CD8-positive, alpha-beta memory T cell (primary cell): ENCODE measurements around the gene SBNO2. TPM values are rescaled to one million over a fixed set of nuclear protein-coding genes. Genes with fewer than 3 reads are reported as not detected.
A peak's percentile ranks its signal among the peaks of the same experiment; 100 is the strongest.
"Not testable (repeated sequence)": the region's sequence is repeated elsewhere in the genome, so short reads cannot be mapped to it uniquely, and the experiment has no call there.

Source experiments
- CTCF ChIA-PET: fragments of 350-600 bp; sonication (Branson Sonifier 250); formaldehyde crosslinking; loops from one replicate; lab custom pipeline; 2021; ENCODE audit warnings: antibody characterized with exemption; lab: Charles Lee
- POLR2A ChIA-PET: fragments of 350-600 bp; sonication (Branson Sonifier 250); formaldehyde crosslinking; loops from one replicate; lab custom pipeline; 2021; ENCODE audit warnings: antibody characterized with exemption; lab: Charles Lee
- DNase-seq, 5 donors: peaks; one replicate each; pipeline versions ENCODE4 v3.0.0 to v3.0.0-alpha.2; 2020 to 2022; ENCODE audit warnings: mixed read lengths in 1 of 5
- H3K27ac ChIP-seq: one replicate; pipeline ENCODE4 v1.7.0; 2013; ENCODE audit warnings: low read depth, mild to moderate bottlenecking, low read length, moderate library complexity
- H3K27me3 ChIP-seq: 2 replicates; pipeline ENCODE4 v1.7.0; 2013; ENCODE audit warnings: low read length, mild to moderate bottlenecking; ENCODE audit not compliant: insufficient read depth, poor library complexity, severe bottlenecking
- H3K36me3 ChIP-seq: 2 replicates; pipeline ENCODE4 v1.7.0; 2013; ENCODE audit warnings: mild to moderate bottlenecking, low read length, moderate library complexity; ENCODE audit not compliant: insufficient read depth
- H3K4me1 ChIP-seq: 2 replicates; pipeline ENCODE4 v1.7.0; 2013; ENCODE audit warnings: mild to moderate bottlenecking, low read length, moderate library complexity; ENCODE audit not compliant: insufficient read depth
- H3K4me3 ChIP-seq: 2 replicates; pipeline ENCODE4 v1.7.0; 2013; ENCODE audit warnings: mild to moderate bottlenecking, low read length
- H3K9me3 ChIP-seq: 2 replicates; pipeline ENCODE4 v1.7.0; 2013; ENCODE audit warnings: mild to moderate bottlenecking, low read length
- H3K27ac Mint-ChIP-seq, 8 donors: one replicate each; pipeline ENCODE4 v1.8.0; 2020 to 2021; ENCODE audit warnings: mixed read lengths in 8 of 8, mild to moderate bottlenecking in 6 of 8, inconsistent platforms in 3 of 8, moderate library complexity in 3 of 8
- H3K27me3 Mint-ChIP-seq, 2 donors: one replicate each; pipeline ENCODE4 v1.8.0; 2020 to 2021; ENCODE audit warnings: mixed read lengths in 2 of 2, mild to moderate bottlenecking in 1 of 2, moderate library complexity in 1 of 2
- H3K36me3 Mint-ChIP-seq, 3 donors: one replicate each; pipeline ENCODE4 v1.8.0; 2020 to 2021; ENCODE audit warnings: mixed read lengths in 3 of 3, inconsistent platforms in 1 of 3, mild to moderate bottlenecking in 1 of 3
- H3K4me1 Mint-ChIP-seq, 3 donors: one replicate each; pipeline ENCODE4 v1.8.0; 2020 to 2021; ENCODE audit warnings: mixed read lengths in 3 of 3, inconsistent platforms in 1 of 3, mild to moderate bottlenecking in 1 of 3
- H3K4me3 Mint-ChIP-seq, 7 donors: one replicate each; pipeline ENCODE4 v1.8.0; 2020 to 2021; ENCODE audit warnings: mixed read lengths in 7 of 7, mild to moderate bottlenecking in 6 of 7, moderate library complexity in 4 of 7, inconsistent platforms in 2 of 7
- H3K9me3 Mint-ChIP-seq, 5 donors: one replicate each; pipeline ENCODE4 v1.8.0; 2020 to 2022; ENCODE audit warnings: mixed read lengths in 5 of 5, mild to moderate bottlenecking in 3 of 5, moderate library complexity in 2 of 5, inconsistent platforms in 1 of 5
- polyA plus RNA-seq: library from polyadenylated mRNA; unstranded; fragments of 300-500 nt; fragmentation: Illumina TruSeq; gene quantifications from one replicate; pipeline ENCODE4 v1.2.3, GENCODE V29; 2021
- total RNA-seq, 2 experiments: library from RNA; stranded (reverse); gene quantifications; one replicate each; pipeline ENCODE4 v1.2.3, GENCODE V29; 2021

The SBNO2 gene
- total and polyA plus RNA-seq, 3 experiments from 2014 or later = 4.3 to 61.0 (median 59.0) TPM

DNA sequence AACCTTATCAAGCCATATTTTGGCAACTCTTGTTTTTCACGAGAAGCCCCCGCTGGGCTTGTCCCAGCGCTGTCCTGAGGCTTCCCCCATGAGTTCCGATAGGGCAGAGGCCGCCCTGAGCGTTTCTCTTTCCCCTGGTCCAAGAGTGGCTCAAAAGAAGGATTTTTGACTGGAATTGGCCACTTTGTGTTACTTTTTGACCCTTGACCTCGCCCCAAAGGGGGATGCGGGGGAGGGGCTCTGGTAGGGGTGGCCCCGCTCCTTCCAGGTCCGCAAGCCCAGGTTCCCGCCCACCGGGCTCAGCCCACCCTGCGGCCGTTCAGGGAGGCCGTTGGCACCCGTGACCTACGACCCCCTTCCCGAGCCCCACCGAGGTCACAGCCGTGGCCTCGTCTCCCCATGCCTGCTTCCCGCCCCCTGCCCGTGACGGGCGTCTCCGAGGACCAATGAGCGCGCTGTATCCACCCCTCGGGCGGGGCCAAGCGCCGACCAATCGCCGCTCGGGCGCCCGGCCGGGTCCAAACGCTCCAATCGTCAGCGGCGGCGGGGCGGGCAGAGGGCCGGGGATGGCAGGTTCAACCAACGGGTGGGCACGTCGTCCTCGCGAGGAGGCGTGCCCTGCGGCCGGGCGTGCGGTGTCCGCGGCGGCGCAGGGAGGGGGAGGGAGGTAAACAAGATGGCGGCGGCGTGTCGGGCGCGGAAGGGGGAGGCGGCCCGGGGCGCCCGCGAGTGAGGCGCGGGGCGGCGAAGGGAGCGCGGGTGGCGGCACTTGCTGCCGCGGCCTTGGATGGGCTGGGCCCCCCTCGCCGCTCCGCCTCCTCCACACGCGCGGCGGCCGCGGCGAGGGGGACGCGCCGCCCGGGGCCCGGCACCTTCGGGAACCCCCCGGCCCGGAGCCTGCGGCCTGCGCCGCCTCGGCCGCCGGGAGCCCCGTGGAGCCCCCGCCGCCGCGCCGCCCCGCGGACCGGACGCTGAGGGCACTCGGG, 31.3 kb upstream of the SBNO2 start, which contains the start of gene STK11:
STK11 (plus strand) TSS at position 665 of the 986 bp plus-strand sequence. CDS start 1,136 bp downstream, outside the sequence.
- H3K36me3 Mint-ChIP-seq = peaks cover 0 to 19% (median 0%) of the 10 kb centered on the region in 3 donors
- peaks cover 17 to 42% (median 25%) of the 10 kb centered on the region in 3 donors for H3K4me1 Mint-ChIP-seq
- no peaks in the 10 kb centered on the region for H3K9me3 Mint-ChIP-seq
- Histone ChIP-seq H3K36me3 (no peaks in the 10 kb centered on the region), H3K9me3 (no peaks in the 10 kb centered on the region), H3K4me3 (peak within 1 kb of the TSS; percentile 90), H3K27me3 (no peaks in the 10 kb centered on the region), H3K4me1 (peaks cover 40% of the 10 kb centered on the region), H3K27ac (peak within 1 kb of the TSS; percentile 67)
- H3K4me3 Mint-ChIP-seq = peak within 1 kb of the TSS; percentile 92 to 98 (median 95)
- peak; percentile 99 to 100 (median 99) for DNase-seq
- ChIA-PET POLR2A (interaction anchor here (0.6 kb wide), 1 partner anchor 168 kb away, joined by 3 read pairs; no protein-coding TSS in a partner anchor), CTCF (no interaction called here)
- no peaks in the 10 kb centered on the region for H3K27me3 Mint-ChIP-seq
- H3K27ac Mint-ChIP-seq = peak within 1 kb of the TSS; percentile 79 to 98 (median 92)

- H3K36me3 Mint-ChIP-seq, H3K36me3 ChIP-seq, H3K27me3 Mint-ChIP-seq, H3K4me3 ChIP-seq, DNase-seq, H3K4me3 Mint-ChIP-seq, H3K27ac ChIP-seq, H3K9me3 ChIP-seq, H3K27me3 ChIP-seq, H3K9me3 Mint-ChIP-seq: not testable (repeated sequence)
- ChIA-PET CTCF (interaction anchor here (1.2 to 2.9 kb wide), 3 partner anchors 19 to 136 kb away, joined by 3 to 13 read pairs (median 6); no protein-coding TSS in a partner anchor), POLR2A (interaction anchor here (0.6 kb wide), 1 partner anchor 68 kb away, joined by 3 read pairs; no protein-coding TSS in a partner anchor)
- peaks cover 12 to 18% (median 13%) of the 10 kb centered on the region in 3 donors for H3K4me1 Mint-ChIP-seq
- H3K4me1 ChIP-seq = peaks cover 24% of the 10 kb centered on the region
- peak overlapping the region in 1 of 8 donors; percentile 69 for H3K27ac Mint-ChIP-seq
Observed at GRCh38 chr19:1200614-1201013, 26.5 kb upstream of the SBNO2 start.

DNA sequence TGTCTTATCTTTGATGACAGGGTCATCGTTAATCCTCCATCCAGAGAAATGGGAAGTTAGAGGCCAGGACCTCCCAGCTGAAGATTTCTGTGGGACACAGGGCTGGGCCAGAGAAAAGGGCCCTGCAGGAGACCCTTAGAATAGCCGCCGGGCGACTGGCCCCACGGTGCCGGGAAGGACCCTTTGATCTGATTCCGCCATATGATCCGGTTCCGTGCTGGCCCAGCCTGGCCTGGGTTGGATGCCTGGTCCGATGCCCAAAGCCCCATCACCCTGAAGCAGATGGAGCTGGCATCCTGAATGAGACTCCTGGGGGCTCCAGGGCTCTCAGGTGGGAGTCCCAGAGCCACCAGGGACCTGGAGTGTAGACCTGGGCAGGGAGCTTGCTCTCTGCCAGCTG, 25.5 kb upstream of the SBNO2 start:
- no peak overlapping the region for H3K27ac ChIP-seq
- Mint-ChIP-seq H3K27me3 (no peaks in the 10 kb centered on the region), H3K9me3 (no peaks in the 10 kb centered on the region), H3K4me3 (no peak overlapping the region), H3K36me3 (no peaks in the 10 kb centered on the region), H3K4me1 (peaks cover 12 to 14% (median 13%) of the 10 kb centered on the region in 3 donors), H3K27ac (no peak overlapping the region)
- no peaks in the 10 kb centered on the region for H3K36me3 ChIP-seq
- peaks cover 17% of the 10 kb centered on the region for H3K4me1 ChIP-seq
- CTCF ChIA-PET = interaction anchor here (0.6 to 2.9 kb wide), 4 partner anchors 13 to 135 kb away, joined by 3 to 13 read pairs (median 4); no protein-coding TSS in a partner anchor
- H3K9me3 ChIP-seq = no peaks in the 10 kb centered on the region
- no peak for DNase-seq
- no peak overlapping the region for H3K4me3 ChIP-seq
- POLR2A ChIA-PET = interaction anchor here (1.3 kb wide), 1 partner anchor 93 kb away, joined by 3 read pairs; no protein-coding TSS in a partner anchor
- H3K27me3 ChIP-seq = no peaks in the 10 kb centered on the region

GRCh38 chr19:1189419-1189818, 15.4 kb upstream of the SBNO2 start:
- H3K36me3 Mint-ChIP-seq = no peaks in the 10 kb centered on the region
- H3K27ac Mint-ChIP-seq = peak overlapping the region; percentile 17 to 92 (median 75)
- Histone ChIP-seq H3K9me3 (no peaks in the 10 kb centered on the region), H3K27me3 (no peaks in the 10 kb centered on the region), H3K4me1 (peaks cover 30% of the 10 kb centered on the region), H3K36me3 (no peaks in the 10 kb centered on the region), H3K4me3 (no peak overlapping the region), H3K27ac (peak overlapping the region; percentile 33)
- peak in 2 of 5 donors; percentile 37 to 73 for DNase-seq
- H3K9me3 Mint-ChIP-seq = no peaks in the 10 kb centered on the region
- peaks cover 19 to 27% (median 22%) of the 10 kb centered on the region in 3 donors for H3K4me1 Mint-ChIP-seq
- peaks cover 0 to 2% of the 10 kb centered on the region in 2 donors for H3K27me3 Mint-ChIP-seq
- CTCF ChIA-PET = no interaction called here
- POLR2A ChIA-PET = no interaction called here
- H3K4me3 Mint-ChIP-seq = peak overlapping the region in 6 of 7 donors; percentile 18 to 66 (median 46)

DNA sequence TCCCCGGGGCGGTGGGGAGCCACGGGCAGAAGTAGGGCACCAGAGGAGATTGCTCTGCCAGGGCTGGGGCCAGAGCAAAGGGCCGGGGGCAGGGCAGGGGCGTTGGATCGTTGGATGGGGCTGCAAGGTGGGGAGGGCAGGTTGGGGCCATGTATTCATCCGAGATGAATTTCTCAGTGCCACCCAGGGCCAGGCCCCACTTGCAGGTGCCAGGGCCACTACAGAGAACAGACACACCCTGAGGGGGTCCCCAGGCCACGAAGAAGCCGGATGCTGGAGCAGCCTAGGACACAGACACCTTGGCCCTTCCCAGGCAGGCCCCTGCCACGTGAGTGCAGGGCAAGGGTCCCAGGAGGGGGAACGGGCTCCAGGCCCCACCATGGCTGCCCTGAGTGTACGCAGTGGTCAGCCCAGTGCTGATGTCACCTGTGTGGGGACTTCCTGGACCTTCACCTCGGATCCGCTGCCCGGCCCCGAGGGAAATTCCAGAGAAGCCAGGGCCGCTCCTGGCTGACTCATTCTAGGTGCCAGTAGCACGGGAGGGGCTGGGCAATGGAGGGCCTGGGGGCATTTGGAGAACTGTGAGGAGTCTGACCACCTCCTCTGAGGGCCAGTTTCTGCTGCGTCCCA, 9.6 kb upstream of the SBNO2 start:
- Mint-ChIP-seq H3K27ac (no peak overlapping the region), H3K36me3 (no peaks in the 10 kb centered on the region), H3K4me1 (peaks cover 8 to 12% (median 9%) of the 10 kb centered on the region in 3 donors), H3K4me3 (no peak overlapping the region), H3K9me3 (no peaks in the 10 kb centered on the region), H3K27me3 (peaks cover 5% of the 10 kb centered on the region in 2 donors)
- no peaks in the 10 kb centered on the region for H3K9me3 ChIP-seq
- ChIA-PET CTCF (no interaction called here), POLR2A (no interaction called here)
- H3K4me1 ChIP-seq = peaks cover 7% of the 10 kb centered on the region
- H3K27ac ChIP-seq = no peak overlapping the region
- no peaks in the 10 kb centered on the region for H3K36me3 ChIP-seq
- H3K4me3 ChIP-seq = no peak overlapping the region
- no peaks in the 10 kb centered on the region for H3K27me3 ChIP-seq
- DNase-seq = no peak

GRCh38 chr19:1182727-1183126, 8.7 kb upstream of the SBNO2 start:
- Mint-ChIP-seq H3K27me3 (peaks cover 5% of the 10 kb centered on the region in 2 donors), H3K9me3 (no peaks in the 10 kb centered on the region), H3K36me3 (no peaks in the 10 kb centered on the region)

DNA sequence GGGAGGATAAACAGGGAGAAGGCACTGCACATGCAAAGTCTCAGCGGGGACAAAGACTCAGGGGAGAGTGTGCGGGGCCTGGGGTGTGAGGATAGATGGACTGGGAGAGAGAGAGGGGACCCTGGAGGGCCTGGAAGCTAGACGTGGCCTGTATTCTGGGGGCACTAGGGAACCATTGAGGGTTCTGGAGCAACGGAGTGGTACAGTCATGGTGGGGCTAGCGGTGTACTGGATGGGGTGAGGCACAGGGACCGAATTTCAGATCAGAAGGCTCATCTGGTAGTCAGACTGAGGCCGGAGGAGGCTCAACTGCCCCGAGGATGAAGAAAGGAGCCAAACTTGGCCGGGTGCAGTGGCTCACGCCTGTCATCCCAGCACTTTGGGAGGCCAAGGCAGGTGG, 8.0 kb upstream of the SBNO2 start:
- no peak overlapping the region for H3K4me3 ChIP-seq
- POLR2A ChIA-PET = no interaction called here
- Mint-ChIP-seq H3K27ac (no peak overlapping the region), H3K4me3 (no peak overlapping the region), H3K4me1 (peaks cover 6 to 12% (median 9%) of the 10 kb centered on the region in 3 donors), H3K9me3 (no peaks in the 10 kb centered on the region), H3K27me3 (peaks cover 5% of the 10 kb centered on the region in 2 donors), H3K36me3 (no peaks in the 10 kb centered on the region)
- H3K36me3 ChIP-seq = no peaks in the 10 kb centered on the region
- peaks cover 7% of the 10 kb centered on the region for H3K4me1 ChIP-seq
- no peak for DNase-seq
- no peaks in the 10 kb centered on the region for H3K9me3 ChIP-seq
- CTCF ChIA-PET = no interaction called here
- H3K27me3 ChIP-seq = no peaks in the 10 kb centered on the region
- H3K27ac ChIP-seq = no peak overlapping the region

More at GRCh38 chr19:1182727-1183126, 8.7 kb upstream of the SBNO2 start:
- Histone ChIP-seq H3K36me3 (no peaks in the 10 kb centered on the region), H3K27ac (no peak overlapping the region), H3K9me3 (no peaks in the 10 kb centered on the region), H3K4me1 (peaks cover 7% of the 10 kb centered on the region), H3K4me3 (no peak overlapping the region), H3K27me3 (no peaks in the 10 kb centered on the region)
- no peak for DNase-seq
- Mint-ChIP-seq H3K4me1 (peaks cover 8 to 12% (median 9%) of the 10 kb centered on the region in 3 donors), H3K27ac (no peak overlapping the region), H3K4me3 (no peak overlapping the region)
- ChIA-PET POLR2A (interaction anchor here (0.7 kb wide), 1 partner anchor 11 kb away, joined by 4 read pairs; no protein-coding TSS in a partner anchor), CTCF (no interaction called here)
